Endothelial cell of umbilical vein (primary cell): ENCODE results near the gene LALBA. TPM values are rescaled to one million over a fixed set of nuclear protein-coding genes. Genes with fewer than 3 reads are reported as not detected.
"Not testable (repeated sequence)": the region's sequence is repeated elsewhere in the genome, so short reads cannot be mapped to it uniquely, and the experiment has no call there.

Experiments
- BruUV-seq: library from RNA; stranded (reverse); fragments of 400-500 nt; replicated peaks from 2 replicates; lab custom pipeline; 2021; lab: Mats Ljungman, UMichigan
- CTCF ChIA-PET: fragments of 300-600, 350-600 bp; sonication (Branson Sonifier 250); formaldehyde crosslinking; loops from one replicate; lab custom pipeline; 2021; ENCODE audit warnings: antibody characterized with exemption, inconsistent platforms; lab: Charles Lee
- POLR2A ChIA-PET: fragments of 300-600, 350-600 bp; sonication (Branson Sonifier 250); formaldehyde crosslinking; loops from one replicate; lab custom pipeline; 2021; ENCODE audit warnings: antibody characterized with exemption, inconsistent platforms; lab: Charles Lee
- DNase-seq: peaks from one replicate; pipeline ENCODE4 v3.0.0-alpha.2; 2011; ENCODE audit warnings: low read depth, low spot score
- FAIRE-seq: peaks from 2 replicates; lab custom pipeline; 2011; peaks lifted over from hg19 to GRCh38; lab: Jason Lieb, UNC
- H2AFZ ChIP-seq: 2 replicates; pipeline ENCODE4 v1.6.0; 2012; ENCODE audit warnings: low read depth, low read length, control low read depth, inconsistent platforms
- H3K27ac ChIP-seq: 2 replicates; pipeline ENCODE4 v1.5.1; 2011; ENCODE audit warnings: low read depth, mild to moderate bottlenecking, control low read depth, low read length, moderate library complexity; ENCODE audit not compliant: insufficient read depth
- H3K27me3 ChIP-seq, 2 experiments: 2 replicates each; pipeline versions ENCODE4 v1.6.0 to v1.6.1; 2011; ENCODE audit warnings: low read length in 2 of 2, mixed read lengths in 1 of 2; ENCODE audit not compliant: control insufficient read depth in 2 of 2, insufficient read depth in 2 of 2
- H3K36me3 ChIP-seq, 2 experiments: 2 replicates in 1 of 2; 3 replicates in 1 of 2; pipeline ENCODE4 v1.5.1; 2011; ENCODE audit warnings: low read length in 2 of 2, mild to moderate bottlenecking in 1 of 2, moderate library complexity in 1 of 2; ENCODE audit not compliant: control insufficient read depth in 2 of 2, insufficient read depth in 2 of 2; ENCODE audit errors: extremely low read depth in 1 of 2
- H3K4me1 ChIP-seq: 3 replicates; pipeline ENCODE4 v1.5.1; 2011; ENCODE audit warnings: mild to moderate bottlenecking, low read length; ENCODE audit not compliant: control insufficient read depth, insufficient read depth; ENCODE audit errors: extremely low read depth
- H3K4me2 ChIP-seq: 2 replicates; pipeline ENCODE4 v1.6.1; 2011; ENCODE audit warnings: low read length, control low read depth, mixed read lengths; ENCODE audit not compliant: insufficient read depth
- H3K4me3 ChIP-seq, 3 experiments: fragments of 200-600 bp in 1 of 3; sonication (generic), shearing (Covaris generic) in 1 of 3; replicated peaks in 1 of 3; 2 replicates each; pipeline ENCODE4 v1.5.1; 2011 to 2016; ENCODE audit warnings: control low read depth in 3 of 3, low read length in 3 of 3, mild to moderate bottlenecking in 2 of 3, inconsistent platforms in 1 of 3, low read depth in 1 of 3, moderate library complexity in 1 of 3; ENCODE audit not compliant: insufficient read depth in 1 of 3
- H3K79me2 ChIP-seq: 2 replicates; pipeline ENCODE4 v1.6.0; 2012; ENCODE audit warnings: low read length, inconsistent platforms; ENCODE audit not compliant: control insufficient read depth, insufficient read depth
- H3K9ac ChIP-seq: replicated peaks from 2 replicates; pipeline ENCODE3; 2011; ENCODE audit warnings: low read length, control low read depth; ENCODE audit not compliant: insufficient read depth; ENCODE audit errors: extremely low read depth
- H3K9me1 ChIP-seq: replicated peaks from 3 replicates; pipeline ENCODE4 v1.6.0; 2011; ENCODE audit warnings: mild to moderate bottlenecking, low read length; ENCODE audit not compliant: control insufficient read depth, insufficient read depth; ENCODE audit errors: extremely low read depth
- H3K9me3 ChIP-seq: replicated peaks from 2 replicates; pipeline ENCODE4 v1.5.1; 2012; ENCODE audit warnings: low read length, inconsistent platforms; ENCODE audit not compliant: control insufficient read depth, insufficient read depth
- H4K20me1 ChIP-seq: replicated peaks from 2 replicates; pipeline ENCODE3; 2011; ENCODE audit warnings: mild to moderate bottlenecking, low read length; ENCODE audit not compliant: control insufficient read depth, insufficient read depth; ENCODE audit errors: extremely low read depth
- EZH2 ChIP-seq: IDR thresholded peaks from 2 replicates; pipeline ENCODE4 v1.6.1; 2012; ENCODE audit warnings: borderline replicate concordance, low read depth, mild to moderate bottlenecking, moderate library complexity, low read length, inconsistent platforms; ENCODE audit not compliant: severe bottlenecking
- FOS ChIP-seq: IDR thresholded peaks from 2 replicates; pipeline ENCODE4 v1.6.1; 2011; ENCODE audit warnings: mild to moderate bottlenecking, low read length, moderate library complexity, borderline replicate concordance; ENCODE audit not compliant: insufficient read depth
- GATA2 ChIP-seq: IDR thresholded peaks from 2 replicates; pipeline ENCODE4 v1.7.0; 2011; ENCODE audit warnings: low read depth, mild to moderate bottlenecking, moderate library complexity, mixed read lengths, low read length; ENCODE audit not compliant: insufficient read length, insufficient read depth
- JUN ChIP-seq: IDR thresholded peaks from 2 replicates; pipeline ENCODE4 v1.6.1; 2011; ENCODE audit warnings: borderline replicate concordance, low read depth; ENCODE audit not compliant: insufficient read length, insufficient read depth
- MYC ChIP-seq: IDR thresholded peaks from one replicate; pipeline ENCODE4 v1.6.1; 2011; ENCODE audit warnings: mild to moderate bottlenecking, low read depth, low read length
- POLR2A ChIP-seq: IDR thresholded peaks from 2 replicates; pipeline ENCODE4 v1.6.1; 2012; ENCODE audit warnings: low read depth, mild to moderate bottlenecking, control low read depth, low read length
- POLR2AphosphoS5 ChIP-seq: IDR thresholded peaks from 2 replicates; pipeline ENCODE4 v1.6.1; 2012; ENCODE audit warnings: low read depth, mild to moderate bottlenecking, control low read depth, low read length, moderate library complexity; ENCODE audit not compliant: insufficient read depth
- dilution Hi-C: fragments of 300-500 bp; cut with MboI; formaldehyde crosslinking; loops from one replicate; pipeline ENCODE4 v1.15.0; 2019; ENCODE audit warnings: low sequenced_read_pairs; ENCODE audit not compliant: extremely low pct_ligation_motif_present
- intact Hi-C: fragments of 100-400 bp; cut with micrococcal nuclease; formaldehyde crosslinking; loops from one replicate; pipeline ENCODE4 v1.10.0; 2022
- polyA plus RNA-seq, 4 experiments: library from polyadenylated mRNA; depleted of rRNA in 3 of 4; stranded (reverse) in 3 of 4; unstranded in 1 of 4; fragments of >200 nt; gene quantifications; 2 replicates each; pipeline versions ENCODE4 v1.2.1 to v1.2.3, GENCODE V29; 2011 to 2012; ENCODE audit warnings: missing spikeins in 1 of 4
- total RNA-seq: library from RNA; stranded (reverse); gene quantifications from 2 replicates; pipeline ENCODE4 v1.2.3, GENCODE V29; 2021
- TF ChIP-seq, protein P1 (sequence below), 2 donors: IDR thresholded peaks; 1 replicate in 1 of 2; 2 replicates in 1 of 2; pipeline ENCODE4 v1.5.1; 2011; ENCODE audit warnings: low read length in 2 of 2, mild to moderate bottlenecking in 2 of 2, moderate library complexity in 2 of 2, control low read depth in 1 of 2, inconsistent platforms in 1 of 2, low read depth in 1 of 2; ENCODE audit not compliant: insufficient read depth in 1 of 2; ENCODE audit errors: extremely low read depth in 1 of 2
- TF ChIP-seq, protein P2 (sequence below): IDR thresholded peaks from 2 replicates; pipeline ENCODE4 v1.6.1; 2011; ENCODE audit not compliant: insufficient read depth, insufficient read length

LALBA gene
- total and polyA plus RNA-seq, 2 donors (not counting 3 experiments of a cell fraction or from before 2014, with no cell fraction given): not detected

DNA sequence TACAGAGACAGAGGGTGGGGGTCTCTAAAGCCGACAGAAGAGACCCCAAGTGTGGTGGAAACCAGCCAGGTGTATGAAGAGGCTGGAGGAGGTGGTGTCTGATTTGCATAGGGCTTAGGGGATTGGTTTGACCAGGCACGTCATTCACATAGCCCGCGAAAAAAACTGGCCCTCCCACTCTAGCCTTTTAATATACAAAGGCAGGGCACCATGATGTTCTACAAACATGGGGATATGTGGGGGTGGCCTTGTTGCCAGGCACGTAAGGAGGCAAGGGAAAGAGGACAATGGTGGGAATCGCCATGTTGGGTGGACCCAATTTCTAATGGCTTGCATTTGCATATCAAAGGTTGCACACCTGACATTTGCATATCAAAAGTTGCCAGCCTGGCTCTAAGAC is 13.2 kb downstream of the LALBA start:
- no peak for TF ChIP-seq JUN
- TF ChIP-seq FOS: no peak
- TF ChIP-seq POLR2A: no peak
- TF ChIP-seq POLR2AphosphoS5: no peak
- TF ChIP-seq GATA2: no peak
- TF ChIP-seq, protein P1, sequence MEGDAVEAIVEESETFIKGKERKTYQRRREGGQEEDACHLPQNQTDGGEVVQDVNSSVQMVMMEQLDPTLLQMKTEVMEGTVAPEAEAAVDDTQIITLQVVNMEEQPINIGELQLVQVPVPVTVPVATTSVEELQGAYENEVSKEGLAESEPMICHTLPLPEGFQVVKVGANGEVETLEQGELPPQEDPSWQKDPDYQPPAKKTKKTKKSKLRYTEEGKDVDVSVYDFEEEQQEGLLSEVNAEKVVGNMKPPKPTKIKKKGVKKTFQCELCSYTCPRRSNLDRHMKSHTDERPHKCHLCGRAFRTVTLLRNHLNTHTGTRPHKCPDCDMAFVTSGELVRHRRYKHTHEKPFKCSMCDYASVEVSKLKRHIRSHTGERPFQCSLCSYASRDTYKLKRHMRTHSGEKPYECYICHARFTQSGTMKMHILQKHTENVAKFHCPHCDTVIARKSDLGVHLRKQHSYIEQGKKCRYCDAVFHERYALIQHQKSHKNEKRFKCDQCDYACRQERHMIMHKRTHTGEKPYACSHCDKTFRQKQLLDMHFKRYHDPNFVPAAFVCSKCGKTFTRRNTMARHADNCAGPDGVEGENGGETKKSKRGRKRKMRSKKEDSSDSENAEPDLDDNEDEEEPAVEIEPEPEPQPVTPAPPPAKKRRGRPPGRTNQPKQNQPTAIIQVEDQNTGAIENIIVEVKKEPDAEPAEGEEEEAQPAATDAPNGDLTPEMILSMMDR (IDR thresholded peaks at IDR 0.05; ENCODE audit: extremely low read depth in 1 of 2, insufficient read depth in 1 of 2, low read depth in 1 of 2, low read length in 2 of 2): no peak
- TF ChIP-seq EZH2: no peak
- TF ChIP-seq MYC: no peak
- TF ChIP-seq, protein P2, sequence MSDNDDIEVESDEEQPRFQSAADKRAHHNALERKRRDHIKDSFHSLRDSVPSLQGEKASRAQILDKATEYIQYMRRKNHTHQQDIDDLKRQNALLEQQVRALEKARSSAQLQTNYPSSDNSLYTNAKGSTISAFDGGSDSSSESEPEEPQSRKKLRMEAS: no peak
- no peak overlapping the region for H3K9ac ChIP-seq
- no peak overlapping the region for H3K4me3 ChIP-seq
- dilution Hi-C loops (no loop called here), intact Hi-C loops (no loop called here)
- ChIA-PET CTCF (interaction anchor here (1.6 to 1.7 kb wide), 2 partner anchors 11 to 62 kb away, joined by 3 to 4 read pairs; no protein-coding TSS in a partner anchor), POLR2A (no interaction called here)
- H4K20me1 ChIP-seq: no peaks in the 10 kb centered on the region
- peaks cover 0 to 2% of the 10 kb centered on the region in 2 experiments for H3K27me3 ChIP-seq
- H3K9me1 ChIP-seq: no peaks in the 10 kb centered on the region
- no peaks in the 10 kb centered on the region for H3K4me1 ChIP-seq
- FAIRE-seq (no peak), DNase-seq (no peak)
- H3K79me2 ChIP-seq: no peaks in the 10 kb centered on the region
- H3K4me2 ChIP-seq: no peak overlapping the region
- H3K27ac ChIP-seq: no peak overlapping the region
- BruUV-seq: no TSS peak
- H3K9me3 ChIP-seq: no peaks in the 10 kb centered on the region
- no peak overlapping the region for H2AFZ ChIP-seq
- H3K36me3 ChIP-seq: no peaks in the 10 kb centered on the region

- H3K79me2 ChIP-seq, H3K27me3 ChIP-seq, BruUV-seq, H3K4me2 ChIP-seq, H4K20me1 ChIP-seq, H3K9me3 ChIP-seq, FAIRE-seq, intact Hi-C loops, H3K27ac ChIP-seq, H3K9me1 ChIP-seq, dilution Hi-C loops, H3K4me1 ChIP-seq, H3K9ac ChIP-seq, POLR2A ChIA-PET, DNase-seq, H3K36me3 ChIP-seq, CTCF ChIA-PET, H2AFZ ChIP-seq, H3K4me3 ChIP-seq: not testable (repeated sequence)
These were observed 16.0 kb downstream of the LALBA start for GRCh38 chr12:48553666-48554343.
